Glutamatergic neuron (in vitro differentiated cells): ENCODE data around the gene CNR2. TPM values are rescaled to one million over a fixed set of nuclear protein-coding genes. Genes with fewer than 3 reads are reported as not detected.

Experiments used
- DNase-seq: peaks from one replicate; pipeline ENCODE4 v3.0.0; 2022
- H3K27ac Mint-ChIP-seq: one replicate; pipeline ENCODE4 v1.8.0; 2020; ENCODE audit warnings: mild to moderate bottlenecking, mixed read lengths, inconsistent platforms; ENCODE audit not compliant: unreplicated experiment
- H3K27me3 Mint-ChIP-seq: one replicate; pipeline ENCODE4 v1.8.0; 2020; ENCODE audit warnings: mild to moderate bottlenecking, moderate library complexity, mixed read lengths, inconsistent platforms; ENCODE audit not compliant: unreplicated experiment
- H3K36me3 Mint-ChIP-seq: one replicate; pipeline ENCODE4 v1.8.0; 2020; ENCODE audit warnings: mild to moderate bottlenecking, mixed read lengths, inconsistent platforms; ENCODE audit not compliant: unreplicated experiment
- H3K4me1 Mint-ChIP-seq: one replicate; pipeline ENCODE4 v1.8.0; 2020; ENCODE audit warnings: mild to moderate bottlenecking, low read depth, mixed read lengths, inconsistent platforms; ENCODE audit not compliant: unreplicated experiment
- H3K4me3 Mint-ChIP-seq: one replicate; pipeline ENCODE4 v1.8.0; 2020; ENCODE audit warnings: mild to moderate bottlenecking, mixed read lengths, inconsistent platforms; ENCODE audit not compliant: unreplicated experiment
- H3K9me3 Mint-ChIP-seq: one replicate; pipeline ENCODE4 v1.8.0; 2020; ENCODE audit warnings: mild to moderate bottlenecking, moderate library complexity, mixed read lengths, inconsistent platforms; ENCODE audit not compliant: unreplicated experiment
- total RNA-seq: library from RNA; stranded (reverse); fragmentation: NEBNext Ultra II Directional; extraction: Animal tissue kit (Norgen Biotek cat#: 25700); gene quantifications from one replicate; pipeline ENCODE4 v1.2.1, GENCODE V29; 2021; ENCODE audit not compliant: unreplicated experiment
- TF ChIP-seq, protein P1 (sequence below): fragments of 200-600 bp; sonication (generic); IDR thresholded peaks from one replicate; pipeline ENCODE4 v1.5.0; 2021; ENCODE audit not compliant: partially characterized antibody, unreplicated experiment

Gene CNR2
- total RNA-seq, 1 donor from 2014 or later: not detected

- Mint-ChIP-seq H3K27me3 (peaks cover 2% of the 10 kb centered on the region), H3K27ac (no peak overlapping the region), H3K9me3 (no peaks in the 10 kb centered on the region), H3K36me3 (no peaks in the 10 kb centered on the region), H3K4me3 (no peak overlapping the region), H3K4me1 (no peaks in the 10 kb centered on the region)
- TF ChIP-seq, protein P1, sequence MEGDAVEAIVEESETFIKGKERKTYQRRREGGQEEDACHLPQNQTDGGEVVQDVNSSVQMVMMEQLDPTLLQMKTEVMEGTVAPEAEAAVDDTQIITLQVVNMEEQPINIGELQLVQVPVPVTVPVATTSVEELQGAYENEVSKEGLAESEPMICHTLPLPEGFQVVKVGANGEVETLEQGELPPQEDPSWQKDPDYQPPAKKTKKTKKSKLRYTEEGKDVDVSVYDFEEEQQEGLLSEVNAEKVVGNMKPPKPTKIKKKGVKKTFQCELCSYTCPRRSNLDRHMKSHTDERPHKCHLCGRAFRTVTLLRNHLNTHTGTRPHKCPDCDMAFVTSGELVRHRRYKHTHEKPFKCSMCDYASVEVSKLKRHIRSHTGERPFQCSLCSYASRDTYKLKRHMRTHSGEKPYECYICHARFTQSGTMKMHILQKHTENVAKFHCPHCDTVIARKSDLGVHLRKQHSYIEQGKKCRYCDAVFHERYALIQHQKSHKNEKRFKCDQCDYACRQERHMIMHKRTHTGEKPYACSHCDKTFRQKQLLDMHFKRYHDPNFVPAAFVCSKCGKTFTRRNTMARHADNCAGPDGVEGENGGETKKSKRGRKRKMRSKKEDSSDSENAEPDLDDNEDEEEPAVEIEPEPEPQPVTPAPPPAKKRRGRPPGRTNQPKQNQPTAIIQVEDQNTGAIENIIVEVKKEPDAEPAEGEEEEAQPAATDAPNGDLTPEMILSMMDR: no peak
- no peak for DNase-seq
Measured at GRCh38 chr1:23885222-23885621, 27.9 kb downstream of the CNR2 start.

- H3K4me1 Mint-ChIP-seq: no peaks in the 10 kb centered on the region
- no peaks in the 10 kb centered on the region for H3K27me3 Mint-ChIP-seq
- TF ChIP-seq, protein P1: no peak
- no peak for DNase-seq
- peaks cover 7% of the 10 kb centered on the region for H3K9me3 Mint-ChIP-seq
- H3K36me3 Mint-ChIP-seq: peaks cover 7% of the 10 kb centered on the region
- H3K4me3 Mint-ChIP-seq: no peak overlapping the region
- no peak overlapping the region for H3K27ac Mint-ChIP-seq
Measured at GRCh38 chr1:23882746-23883145, 30.4 kb downstream of the CNR2 start.

GRCh38 chr1:23879809-23880208 lies 33.4 kb downstream of the CNR2 start:
- Mint-ChIP-seq H3K4me3 (no peak overlapping the region), H3K27ac (no peak overlapping the region), H3K4me1 (no peaks in the 10 kb centered on the region), H3K27me3 (no peaks in the 10 kb centered on the region), H3K36me3 (peaks cover 12% of the 10 kb centered on the region), H3K9me3 (peaks cover 14% of the 10 kb centered on the region)
- no peak for DNase-seq
- TF ChIP-seq, protein P1: no peak

GRCh38 chr1:23878668-23879067 lies 34.5 kb downstream of the CNR2 start:
- DNase-seq: no peak
- no peak overlapping the region for H3K27ac Mint-ChIP-seq
- no peak overlapping the region for H3K4me3 Mint-ChIP-seq
- TF ChIP-seq, protein P1: no peak
- H3K36me3 Mint-ChIP-seq: peaks cover 12% of the 10 kb centered on the region
- H3K27me3 Mint-ChIP-seq: no peaks in the 10 kb centered on the region
- H3K4me1 Mint-ChIP-seq: no peaks in the 10 kb centered on the region
- H3K9me3 Mint-ChIP-seq: peaks cover 14% of the 10 kb centered on the region

DNA sequence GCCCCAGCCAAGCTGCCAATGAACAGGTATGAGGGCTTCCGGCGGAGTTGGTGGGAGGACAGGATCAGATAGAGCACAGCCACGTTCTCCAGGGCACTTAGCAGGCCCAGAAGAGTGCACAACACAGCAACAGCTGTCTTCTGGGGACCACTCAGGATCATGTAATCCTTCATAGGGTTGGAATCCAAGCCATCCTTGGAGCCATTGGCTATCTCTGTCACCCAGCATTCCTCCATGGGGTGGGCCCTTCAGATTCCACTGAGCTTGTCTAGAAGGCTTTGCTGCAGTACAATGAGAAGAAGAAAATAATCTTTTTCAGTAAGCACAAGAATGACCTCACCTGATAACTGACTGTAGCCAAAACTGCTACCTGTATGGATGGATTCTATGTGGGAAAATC lies 37.8 kb downstream of the CNR2 start:
- peaks cover 14% of the 10 kb centered on the region for H3K9me3 Mint-ChIP-seq
- H3K27me3 Mint-ChIP-seq: no peaks in the 10 kb centered on the region
- H3K27ac Mint-ChIP-seq: no peak overlapping the region
- H3K4me1 Mint-ChIP-seq: no peaks in the 10 kb centered on the region
- peaks cover 12% of the 10 kb centered on the region for H3K36me3 Mint-ChIP-seq
- H3K4me3 Mint-ChIP-seq: no peak overlapping the region
- DNase-seq: no peak
- TF ChIP-seq, protein P1: no peak
